Kidney tubule cell (primary cell): ENCODE measurements around the gene HEG1.
"Not testable (repeated sequence)": the region's sequence is repeated elsewhere in the genome, so short reads cannot be mapped to it uniquely, and the experiment has no call there.

Experiments used
- DNase-seq: peaks from one replicate; pipeline ENCODE4 v3.0.0-alpha.2; 2018; ENCODE audit warnings: low spot score

The HEG1 gene

GRCh38 chr3:125055913-125056745 is at the start of gene HEG1:
TSS of gene HEG1 (minus strand) at chr3:125055997. CDS start at chr3:125055890, 107 bp downstream.
- DNase-seq = peak; percentile 84

- no peak for DNase-seq
These were observed 49.3 kb upstream of the HEG1 start for GRCh38 chr3:125105116-125105515.

- no peak for DNase-seq
These were observed 48.8 kb upstream of the HEG1 start for GRCh38 chr3:125104639-125105038.

- peak; percentile 17 for DNase-seq
These were observed 47.6 kb upstream of the HEG1 start for GRCh38 chr3:125103406-125103805.

GRCh38 chr3:125102470-125102869 is 46.7 kb upstream of the HEG1 start:
- no peak for DNase-seq

- DNase-seq = no peak
These were observed 43.0 kb upstream of the HEG1 start for GRCh38 chr3:125098611-125099291.

- no peak for DNase-seq
These were observed 34.9 kb upstream of the HEG1 start for GRCh38 chr3:125090649-125091048.

GRCh38 chr3:125087768-125088391 is 32.1 kb upstream of the HEG1 start:
- DNase-seq = peak; percentile 81

GRCh38 chr3:125085166-125085565 is 29.4 kb upstream of the HEG1 start:
- DNase-seq = no peak

GRCh38 chr3:125083776-125084175 is 28.0 kb upstream of the HEG1 start:
- DNase-seq = no peak

- not testable (repeated sequence) for DNase-seq
These were observed 26.5 kb upstream of the HEG1 start for GRCh38 chr3:125082339-125082738.

GRCh38 chr3:125080077-125080476 is 24.3 kb upstream of the HEG1 start:
- DNase-seq = no peak

- DNase-seq = no peak
These were observed 23.9 kb upstream of the HEG1 start for GRCh38 chr3:125079675-125080045.

- no peak for DNase-seq
These were observed 23.3 kb upstream of the HEG1 start for GRCh38 chr3:125078951-125079674.

- no peak for DNase-seq
These were observed 22.1 kb upstream of the HEG1 start for GRCh38 chr3:125077864-125078263.

GRCh38 chr3:125076464-125076863 is 20.7 kb upstream of the HEG1 start:
- DNase-seq = no peak

- DNase-seq = no peak
These were observed 19.9 kb upstream of the HEG1 start for GRCh38 chr3:125075738-125076137.

- DNase-seq = no peak
These were observed 17.7 kb upstream of the HEG1 start for GRCh38 chr3:125073390-125073905.

GRCh38 chr3:125072749-125073389 is 17.1 kb upstream of the HEG1 start:
- no peak for DNase-seq

GRCh38 chr3:125072301-125072700 is 16.5 kb upstream of the HEG1 start:
- peak; percentile 55 for DNase-seq

GRCh38 chr3:125069968-125070745 is 14.4 kb upstream of the HEG1 start:
- DNase-seq = no peak
